ENCODE data around the gene NOTCH1. TPM values are rescaled to one million over a fixed set of nuclear protein-coding genes. Genes with fewer than 3 reads are reported as not detected.
A peak's percentile ranks its signal among the peaks of the same experiment; 100 is the strongest.

Gene NOTCH1
- total RNA-seq, 2 experiments from 2014 or later, result 45.7 to 47.6 TPM

GRCh38 chr9:136572003-136572827, 26.4 kb upstream of the NOTCH1 start:
- Mint-ChIP-seq H3K4me1 (ENCODE audit: low read depth) (no peaks in the 10 kb centered on the region), H3K36me3 (ENCODE audit: low read depth) (no peaks in the 10 kb centered on the region), H3K27me3 (no peaks in the 10 kb centered on the region), H3K27ac (no peak overlapping the region), H3K9me3 (no peaks in the 10 kb centered on the region), H3K4me3 (no peak overlapping the region)
- intact Hi-C loops (cut with micrococcal nuclease), result no loop called here
- POLR2A ChIA-PET, result interaction anchor here (1.0 kb wide), 1 partner anchor 39 kb away, joined by 3 read pairs; no protein-coding TSS in a partner anchor
- peak; percentile 42 for ATAC-seq
- no peak for DNase-seq
- TF ChIP-seq CTCF (IDR thresholded peaks at IDR 0.05), result no peak
- CTCF ChIA-PET, result interaction anchor here (1.3 kb wide), 1 partner anchor 87 kb away, joined by 3 read pairs; no protein-coding TSS in a partner anchor

GRCh38 chr9:136571531-136571930, 25.7 kb upstream of the NOTCH1 start:
- Mint-ChIP-seq H3K36me3 (ENCODE audit: low read depth) (no peaks in the 10 kb centered on the region), H3K27me3 (no peaks in the 10 kb centered on the region), H3K4me1 (ENCODE audit: low read depth) (no peaks in the 10 kb centered on the region), H3K27ac (no peak overlapping the region), H3K4me3 (no peak overlapping the region), H3K9me3 (no peaks in the 10 kb centered on the region)
- ChIA-PET POLR2A (interaction anchor here (1.3 kb wide), 1 partner anchor 43 kb away, joined by 3 read pairs; no protein-coding TSS in a partner anchor), CTCF (interaction anchor here (1.3 kb wide), 1 partner anchor 87 kb away, joined by 3 read pairs; no protein-coding TSS in a partner anchor)
- TF ChIP-seq CTCF (IDR thresholded peaks at IDR 0.05), result no peak
- DNase-seq (no peak), ATAC-seq (no peak)
- intact Hi-C loops (cut with micrococcal nuclease), result no loop called here

GRCh38 chr9:136570916-136571315, 25.1 kb upstream of the NOTCH1 start:
- ATAC-seq, result no peak
- Mint-ChIP-seq H3K4me1 (ENCODE audit: low read depth) (no peaks in the 10 kb centered on the region), H3K27ac (no peak overlapping the region), H3K27me3 (no peaks in the 10 kb centered on the region), H3K9me3 (no peaks in the 10 kb centered on the region), H3K36me3 (ENCODE audit: low read depth) (no peaks in the 10 kb centered on the region), H3K4me3 (no peak overlapping the region)
- CTCF ChIA-PET, result interaction anchor here (1.3 kb wide), 1 partner anchor 86 kb away, joined by 3 read pairs; no protein-coding TSS in a partner anchor
- intact Hi-C loops (cut with micrococcal nuclease), result no loop called here
- DNase-seq, result no peak
- POLR2A ChIA-PET, result interaction anchor here (1.3 kb wide), 1 partner anchor 44 kb away, joined by 3 read pairs; no protein-coding TSS in a partner anchor
- no peak for TF ChIP-seq CTCF (IDR thresholded peaks at IDR 0.05)

GRCh38 chr9:136570191-136570845, 24.5 kb upstream of the NOTCH1 start:
- no peak overlapping the region for H3K27ac Mint-ChIP-seq
- no peak overlapping the region for H3K4me3 Mint-ChIP-seq
- TF ChIP-seq CTCF (IDR thresholded peaks at IDR 0.05), result no peak
- no peaks in the 10 kb centered on the region for H3K36me3 Mint-ChIP-seq (ENCODE audit: low read depth)
- POLR2A ChIA-PET, result interaction anchor here (1.3 kb wide), 1 partner anchor 44 kb away, joined by 3 read pairs; no protein-coding TSS in a partner anchor
- ATAC-seq (no peak), DNase-seq (no peak)
- intact Hi-C loops (cut with micrococcal nuclease), result no loop called here
- H3K27me3 Mint-ChIP-seq, result no peaks in the 10 kb centered on the region
- H3K9me3 Mint-ChIP-seq, result no peaks in the 10 kb centered on the region
- CTCF ChIA-PET, result no interaction called here
- no peaks in the 10 kb centered on the region for H3K4me1 Mint-ChIP-seq (ENCODE audit: low read depth)

Data from activated CD8-positive, alpha-beta T cell treated with anti-CD3 and anti-CD28 coated beads for 36 hours (primary cell).